Measurements from ENCODE around the gene AADACL2.

- TF ChIP-seq CTCF (IDR thresholded peaks at IDR 0.05) (no peak), POLR2A (IDR thresholded peaks at IDR 0.05) (no peak)
Observed at GRCh38 chr3:151684094-151684493, 49.6 kb upstream of the AADACL2 start.

Measured in adrenal gland (tissue), 5 donors.